ENCODE data around the gene TSC2. TPM values are rescaled to one million over a fixed set of nuclear protein-coding genes. Genes with fewer than 3 reads are reported as not detected.

Gene TSC2
- total RNA-seq, 6 donors from 2014 or later, result 47.3 to 296 (median 118) TPM

- H3K27ac ChIP-seq, result peak overlapping the region; percentile 90 to 97 (median 95)
- no peak overlapping the region for H3K4me3 ChIP-seq
- DNase-seq, result peak; percentile 83 to 85
- H3K36me3 ChIP-seq, result peaks cover 0 to 36% (median 14%) of the 10 kb centered on the region in 4 donors
- peaks cover 98 to 99% (median 98%) of the 10 kb centered on the region in 4 donors for H3K4me1 ChIP-seq
- ATAC-seq (ENCODE audit: low FRiP score in 2 of 2), result peak in 1 of 2 donors; percentile 34
- peak in 1 of 2 donors; percentile 9 for TF ChIP-seq POLR2AphosphoS5 (IDR thresholded peaks at IDR 0.05)
- TF ChIP-seq POLR2A (IDR thresholded peaks at IDR 0.05), result no peak
- TF ChIP-seq EP300 (IDR thresholded peaks at IDR 0.05), result no peak
- peak in 1 of 6 experiments; percentile 9 for TF ChIP-seq CTCF (IDR thresholded peaks at IDR 0.05)
- H3K27me3 ChIP-seq, result no peaks in the 10 kb centered on the region
- H3K9me3 ChIP-seq, result no peaks in the 10 kb centered on the region
- 52 to 70% methylated on average over 18 to 19 of the region's 20 CpGs for WGBS, 2 donors
These were observed 6.8 kb upstream of the TSC2 start for GRCh38 chr16:2040787-2041522.

- no peaks in the 10 kb centered on the region for H3K27me3 ChIP-seq
- peaks cover 97 to 99% (median 98%) of the 10 kb centered on the region in 4 donors for H3K4me1 ChIP-seq
- 48 to 51% methylated on average over 10 of the region's 22 CpGs for WGBS, 2 donors
- ATAC-seq (ENCODE audit: low FRiP score in 2 of 2) (peak; percentile 47 to 81), DNase-seq (peak; percentile 89 to 93)
- H3K9me3 ChIP-seq, result no peaks in the 10 kb centered on the region
- H3K36me3 ChIP-seq, result peaks cover 0 to 22% (median 7%) of the 10 kb centered on the region in 4 donors
- peak overlapping the region in 1 of 4 donors; percentile 18 for H3K4me3 ChIP-seq
- H3K27ac ChIP-seq, result peak overlapping the region; percentile 90 to 97 (median 95)
- TF ChIP-seq EP300 (IDR thresholded peaks at IDR 0.05) (peak in 1 of 4 donors; percentile 67), POLR2AphosphoS5 (IDR thresholded peaks at IDR 0.05) (peak; percentile 63 to 79), CTCF (IDR thresholded peaks at IDR 0.05) (peak in 1 of 6 experiments; percentile 28), POLR2A (IDR thresholded peaks at IDR 0.05) (peak in 2 of 4 donors; percentile 40 to 79)
These were observed 5.4 kb upstream of the TSC2 start for GRCh38 chr16:2042171-2042985.

GRCh38 chr16:2042986-2043666 lies 4.7 kb upstream of the TSC2 start:
- Histone ChIP-seq H3K36me3 (peaks cover 0 to 14% (median 4%) of the 10 kb centered on the region in 4 donors), H3K4me3 (peak overlapping the region in 2 of 4 donors; percentile 10 to 23), H3K27me3 (no peaks in the 10 kb centered on the region), H3K9me3 (no peaks in the 10 kb centered on the region), H3K4me1 (peaks cover 90 to 93% (median 91%) of the 10 kb centered on the region in 4 donors), H3K27ac (peak overlapping the region; percentile 90 to 97 (median 95))
- WGBS, 2 donors, result 14 to 61% methylated on average over 1 to 11 of the region's 11 CpGs
- ATAC-seq (ENCODE audit: low FRiP score in 2 of 2), result peak in 1 of 2 donors; percentile 0
- peak; percentile 74 to 91 for DNase-seq
- TF ChIP-seq CTCF (IDR thresholded peaks at IDR 0.05) (no peak), EP300 (IDR thresholded peaks at IDR 0.05) (peak in 1 of 4 donors; percentile 40), POLR2AphosphoS5 (IDR thresholded peaks at IDR 0.05) (peak in 1 of 2 donors; percentile 5)

- WGBS, 2 donors, result 48 to 51% methylated on average over 14 to 20 of the region's 26 CpGs
- Histone ChIP-seq H3K4me3 (peak overlapping the region in 2 of 4 donors; percentile 10 to 23), H3K4me1 (peaks cover 89 to 93% (median 90%) of the 10 kb centered on the region in 4 donors)
These were observed 3.9 kb upstream of the TSC2 start for GRCh38 chr16:2043667-2044451.

More at GRCh38 chr16:2043667-2044451, 3.9 kb upstream of the TSC2 start:
- Histone ChIP-seq H3K27ac (peak overlapping the region; percentile 90 to 97 (median 95)), H3K9me3 (no peaks in the 10 kb centered on the region), H3K27me3 (no peaks in the 10 kb centered on the region), H3K36me3 (peaks cover 0 to 7% (median 1%) of the 10 kb centered on the region in 4 donors)
- TF ChIP-seq POLR2A (IDR thresholded peaks at IDR 0.05) (no peak), EP300 (IDR thresholded peaks at IDR 0.05) (peak in 1 of 4 donors; percentile 67), POLR2AphosphoS5 (IDR thresholded peaks at IDR 0.05) (peak in 1 of 2 donors; percentile 70), CTCF (IDR thresholded peaks at IDR 0.05) (no peak)
- ATAC-seq (ENCODE audit: low FRiP score in 2 of 2) (peak in 1 of 2 donors; percentile 3), DNase-seq (peak; percentile 89)

Measured in upper lobe of left lung (tissue), 6 donors.